GM12878 (cell line): Measurements from ENCODE around the gene STPG1. TPM values are rescaled to one million over a fixed set of nuclear protein-coding genes. Genes with fewer than 3 reads are reported as not detected.

Experiments used
- ATAC-seq: fragments of 200-7000 bp; cut with Tn5 transposase; 3 replicates; pipeline ENCODE4 v1.9.1; 2020; ENCODE audit warnings: mild to moderate bottlenecking, moderate library complexity
- BruUV-seq: library from RNA; stranded (reverse); fragments of 400-500 nt; replicated peaks from 2 replicates; lab custom pipeline; 2021; lab: Mats Ljungman, UMichigan
- CTCF ChIA-PET: fragments of 300-600 bp; sonication (Branson Sonifier 250); formaldehyde crosslinking; extraction: SDS; loops from one replicate; lab custom pipeline; 2021; ENCODE audit warnings: inconsistent platforms; lab: Yijun Ruan, JAX
- POLR2A ChIA-PET: fragments of 350-600 bp; formaldehyde crosslinking; extraction: SDS; loops from one replicate; lab custom pipeline; 2021; ENCODE audit warnings: inconsistent platforms; lab: Charles Lee
- RAD21 ChIA-PET: fragments of 300-600 bp; sonication (Branson Sonifier 250); formaldehyde crosslinking; loops from one replicate; lab custom pipeline; 2023; ENCODE audit warnings: antibody characterized with exemption; ENCODE audit not compliant: unreplicated experiment; lab: Charles Lee
- SMC1A ChIA-PET: fragments of 300-600 bp; sonication (Branson Sonifier 250); formaldehyde crosslinking; loops from one replicate; lab custom pipeline; 2023; ENCODE audit not compliant: unreplicated experiment, uncharacterized antibody; lab: Charles Lee
- DNase-seq: peaks from one replicate; pipeline ENCODE4 v3.0.0-alpha.2; 2011; ENCODE audit warnings: low read depth, low spot score
- FAIRE-seq: peaks from 3 replicates; lab custom pipeline; 2011; peaks lifted over from hg19 to GRCh38; lab: Jason Lieb, UNC
- H2AFZ ChIP-seq: 2 replicates; pipeline ENCODE4 v1.6.0; 2011; ENCODE audit warnings: low read depth, low read length, control low read depth; ENCODE audit not compliant: control insufficient read depth
- H3K27ac ChIP-seq: 2 replicates; pipeline ENCODE4 v1.5.1; 2011; ENCODE audit warnings: control low read depth; ENCODE audit not compliant: control insufficient read depth, insufficient read depth
- H3K27me3 ChIP-seq, 2 experiments: replicated peaks in 1 of 2; 2 replicates each; pipeline versions ENCODE4 v1.6.0 to v1.6.1; 2011; ENCODE audit warnings: low read length in 1 of 2; ENCODE audit not compliant: control insufficient read depth in 2 of 2, insufficient read depth in 2 of 2
- H3K36me3 ChIP-seq, 2 experiments: 2 replicates each; pipeline ENCODE4 v1.5.1; 2011; ENCODE audit warnings: low read length in 1 of 2; ENCODE audit not compliant: control insufficient read depth in 2 of 2, insufficient read depth in 2 of 2
- H3K4me1 ChIP-seq: 2 replicates; pipeline ENCODE4 v1.6.1; 2011; ENCODE audit warnings: mild to moderate bottlenecking, low read length, moderate library complexity, mixed read lengths; ENCODE audit not compliant: control insufficient read depth, insufficient read depth
- H3K4me2 ChIP-seq: 2 replicates; pipeline ENCODE4 v1.6.0; 2011; ENCODE audit warnings: control low read depth; ENCODE audit not compliant: control insufficient read depth, insufficient read depth
- H3K4me3 ChIP-seq: fragments of 200-600 bp; sonication (generic); 2 replicates; pipeline ENCODE4 v1.5.1; 2016
- H3K79me2 ChIP-seq: 2 replicates; pipeline ENCODE4 v1.6.0; 2011; ENCODE audit warnings: low read length; ENCODE audit not compliant: control insufficient read depth, insufficient read depth
- H3K9ac ChIP-seq: 2 replicates; pipeline ENCODE4 v1.8.0; 2011; ENCODE audit warnings: low read length, control low read depth, mixed read lengths; ENCODE audit not compliant: control insufficient read depth, insufficient read depth
- H3K9me3 ChIP-seq: replicated peaks from 3 replicates; pipeline ENCODE4 v1.5.1; 2011; ENCODE audit warnings: mild to moderate bottlenecking, low read length; ENCODE audit not compliant: control insufficient read depth, insufficient read depth
- H4K20me1 ChIP-seq: 2 replicates; pipeline ENCODE4 v1.6.0; 2011; ENCODE audit not compliant: control insufficient read depth, insufficient read depth
- BMI1 ChIP-seq: fragments of 450-650 bp; IDR thresholded peaks from 2 replicates; pipeline ENCODE4 v1.6.1; 2016; ENCODE audit warnings: mild to moderate bottlenecking, moderate library complexity, borderline replicate concordance
- CEBPB ChIP-seq, 2 experiments: fragments of 150-350 bp in 1 of 2; IDR thresholded peaks; 2 replicates each; pipeline ENCODE4 v1.6.1; 2012 to 2014; ENCODE audit warnings: low read depth in 2 of 2, low read length in 2 of 2, borderline replicate concordance in 1 of 2, inconsistent platforms in 1 of 2
- E2F8 ChIP-seq: fragments of 450-650 bp; IDR thresholded peaks from 2 replicates; pipeline ENCODE4 v1.6.1; 2018; ENCODE audit warnings: mild to moderate bottlenecking, low read depth, moderate library complexity; ENCODE audit not compliant: partially characterized antibody
- MEF2B ChIP-seq: fragments of 450-650 bp; IDR thresholded peaks from 2 replicates; pipeline ENCODE4 v1.6.1; 2018; ENCODE audit warnings: mild to moderate bottlenecking, moderate library complexity; ENCODE audit not compliant: partially characterized antibody, poor library complexity, severe bottlenecking
- MTA2 ChIP-seq: fragments of 450-650 bp; IDR thresholded peaks from 2 replicates; pipeline ENCODE4 v1.6.1; 2016; ENCODE audit warnings: low read depth, mild to moderate bottlenecking, moderate library complexity
- POLR2AphosphoS5 ChIP-seq: IDR thresholded peaks from 2 replicates; pipeline ENCODE4 v1.6.1; 2011; ENCODE audit warnings: mild to moderate bottlenecking, low read length, inconsistent platforms
- RAD21 ChIP-seq: IDR thresholded peaks from 2 replicates; pipeline ENCODE4 v1.6.1; 2011; ENCODE audit warnings: mild to moderate bottlenecking, low read depth, low read length, moderate library complexity; ENCODE audit not compliant: insufficient read depth
- RB1 ChIP-seq: fragments of 450-650 bp; formaldehyde crosslinking; IDR thresholded peaks from 2 replicates; pipeline ENCODE4 v1.6.1; 2017; ENCODE audit warnings: mild to moderate bottlenecking, borderline replicate concordance
- RELB ChIP-seq: fragments of 450-650 bp; IDR thresholded peaks from 2 replicates; pipeline ENCODE4 v1.6.1; 2017; ENCODE audit warnings: low read depth, mild to moderate bottlenecking, moderate library complexity
- RFX5 ChIP-seq: IDR thresholded peaks from 2 replicates; pipeline ENCODE4 v1.6.1; 2011; ENCODE audit warnings: low read depth, low read length, improper control_type of control experiment
- SIN3A ChIP-seq: IDR thresholded peaks from 2 replicates; pipeline ENCODE4 v1.6.1; 2012; ENCODE audit warnings: low read depth, low read length, improper control_type of control experiment
- SPI1 ChIP-seq: IDR thresholded peaks from 2 replicates; pipeline ENCODE4 v1.6.1; 2011; ENCODE audit warnings: low read depth, mild to moderate bottlenecking, low read length, moderate library complexity, borderline replicate concordance; ENCODE audit not compliant: insufficient read depth
- USF1 ChIP-seq: IDR thresholded peaks from 2 replicates; pipeline ENCODE4 v1.6.1; 2011; ENCODE audit warnings: borderline replicate concordance, low read depth, mild to moderate bottlenecking, moderate library complexity, mixed read lengths, low read length; ENCODE audit not compliant: insufficient read depth; ENCODE audit errors: extremely low read length
- YY1 ChIP-seq: IDR thresholded peaks from 2 replicates; pipeline ENCODE4 v1.6.1; 2011; ENCODE audit warnings: low read depth, mild to moderate bottlenecking, low read length
- WGBS: methylation state at CpG from one replicate; pipeline ENCODE4 v1.1.6; 2016; ENCODE audit warnings: low lambda C conversion rate; ENCODE audit not compliant: insufficient replicate concordance, insufficient coverage; ENCODE audit errors: missing lambda C conversion rate; 5-methylcytosine and 5-hydroxymethylcytosine counted together
- in situ Hi-C: fragments of 300-500 bp; cut with MboI; formaldehyde crosslinking; loops from 9 replicates; pipeline ENCODE4 v1.14.3; 2018; ENCODE audit warnings: mixed read lengths
- intact Hi-C: fragments of 100-400 bp; cut with micrococcal nuclease; formaldehyde crosslinking; loops from one replicate; pipeline ENCODE4 v1.14.2; 2022; ENCODE audit not compliant: unreplicated experiment
- polyA plus RNA-seq, 11 experiments: library from polyadenylated mRNA; depleted of rRNA in 4 of 11; unstranded in 6 of 11; stranded (reverse) in 5 of 11; fragments of >200 nt; fragmentation: Nextera tagmentation in 4 of 11; fragmentation: Illumina TruSeq in 1 of 11; extraction: Ambion mirVana in 4 of 11; extraction: Trizol in 1 of 11; gene quantifications; 1 replicate in 1 of 11; 2 replicates in 10 of 11; pipeline versions ENCODE4 v1.2.1 to v1.2.3, GENCODE V29; 2011 to 2016; ENCODE audit warnings: inconsistent platforms in 2 of 11, missing spikeins in 2 of 11, low read depth in 1 of 11
- total RNA-seq, 4 experiments: library from RNA; depleted of rRNA in 3 of 4; stranded (reverse); fragments of >200 nt in 3 of 4; fragmentation: Illumina TruSeq in 1 of 4; extraction: Trizol in 1 of 4; gene quantifications; 2 replicates each; pipeline versions ENCODE4 v1.2.1 to v1.2.3, GENCODE V29; 2013 to 2021

STPG1 gene
- total and polyA plus RNA-seq, 10 of the 15 experiments (the other 5 are each of a cell fraction or from before 2014, with no cell fraction given): 0.22 to 2.6 (median 0.73) TPM

- TF ChIP-seq RELB: no peak
These were observed 58.1 kb downstream of the STPG1 start (continued) for GRCh38 chr1:24355466-24355865.

- no peak overlapping the region for H2AFZ ChIP-seq
- POLR2A ChIA-PET: no interaction called here
- 71% methylated on average over 4 of the region's 4 CpGs for WGBS
- peaks cover 18% of the 10 kb centered on the region for H3K4me1 ChIP-seq
- no TSS peak for BruUV-seq
- no peaks in the 10 kb centered on the region for H4K20me1 ChIP-seq
- RAD21 ChIA-PET: no interaction called here
- H3K9ac ChIP-seq: no peak overlapping the region
- in situ Hi-C loops (no loop called here), intact Hi-C loops (no loop called here)
- no peaks in the 10 kb centered on the region for H3K79me2 ChIP-seq
- H3K27ac ChIP-seq: no peak overlapping the region
- CTCF ChIA-PET: no interaction called here
- H3K36me3 ChIP-seq: no peaks in the 10 kb centered on the region
- no peaks in the 10 kb centered on the region for H3K9me3 ChIP-seq
- H3K27me3 ChIP-seq: no peaks in the 10 kb centered on the region
- SMC1A ChIA-PET: interaction anchor here (2.5 kb wide), 1 partner anchor 38 kb away, joined by 9 read pairs; no protein-coding TSS in a partner anchor
- no peak for ATAC-seq
- H3K4me3 ChIP-seq: no peak overlapping the region
- H3K4me2 ChIP-seq: no peak overlapping the region
- DNase-seq: no peak
- FAIRE-seq: no peak
- TF ChIP-seq CEBPB (IDR thresholded peaks at IDR 0.05; ENCODE audit: borderline replicate concordance in 1 of 2, low read depth in 2 of 2, low read length in 2 of 2) (no peak), YY1 (no peak), MTA2 (no peak), RB1 (no peak), SPI1 (no peak), RAD21 (no peak), MEF2B (no peak), USF1 (no peak), RFX5 (no peak), SIN3A (no peak), POLR2AphosphoS5 (no peak), E2F8 (no peak), BMI1 (no peak)
These were observed 60.2 kb downstream of the STPG1 start for GRCh38 chr1:24353292-24353891.
